SK-N-SH (cell line): Measurements from ENCODE around the gene RPL29. TPM values are rescaled to one million over a fixed set of nuclear protein-coding genes. Genes with fewer than 3 reads are reported as not detected.

Experiments
- CTCF ChIA-PET: fragments of 300-600, 350-600 bp; formaldehyde crosslinking; extraction: SDS; loops from one replicate; lab custom pipeline; 2021; lab: Yijun Ruan, JAX
- POLR2A ChIA-PET: fragments of 350-600 bp; sonication (Branson Sonifier 250); formaldehyde crosslinking; extraction: SDS; loops from one replicate; lab custom pipeline; 2020; ENCODE audit warnings: antibody characterized with exemption, inconsistent platforms; lab: Yijun Ruan, JAX
- DNase-seq: peaks from one replicate; pipeline ENCODE4 v3.0.0; 2012
- H2AFZ ChIP-seq: fragments of 200-600 bp; sonication (generic); 2 replicates; pipeline ENCODE4 v1.8.1; 2016; ENCODE audit warnings: antibody characterized with exemption, mild to moderate bottlenecking, low read depth
- H3F3A ChIP-seq: fragments of 200-600 bp; sonication (generic); replicated peaks from 2 replicates; pipeline ENCODE3; 2016; ENCODE audit warnings: antibody characterized with exemption, mild to moderate bottlenecking; ENCODE audit not compliant: insufficient read depth
- H3K27ac ChIP-seq, 2 experiments: fragments of 200-500 bp in 1 of 2; fragments of 200-600 bp in 1 of 2; sonication (Bioruptor generic) in 1 of 2; sonication (generic), shearing (Covaris generic) in 1 of 2; 2 replicates each; pipeline versions ENCODE4 v1.5.1 to v1.6.1; 2014 to 2016; ENCODE audit warnings: low read depth in 2 of 2, inconsistent platforms in 1 of 2, low read length in 1 of 2, mild to moderate bottlenecking in 1 of 2, mixed read lengths in 1 of 2
- H3K27me3 ChIP-seq: fragments of 200-600 bp; sonication (generic), shearing (Covaris generic); 2 replicates; pipeline ENCODE4 v1.6.1; 2016; ENCODE audit warnings: mixed run types; ENCODE audit not compliant: insufficient read depth
- H3K36me3 ChIP-seq, 2 experiments: fragments of 200-500 bp in 1 of 2; fragments of 200-600 bp in 1 of 2; sonication (Bioruptor generic) in 1 of 2; sonication (generic) in 1 of 2; replicated peaks in 1 of 2; 2 replicates each; pipeline versions ENCODE3 to v1.5.1; 2014 to 2016; ENCODE audit warnings: low read length in 1 of 2, mild to moderate bottlenecking in 1 of 2; ENCODE audit not compliant: insufficient read depth in 2 of 2, control insufficient read depth in 1 of 2
- H3K4me1 ChIP-seq, 2 experiments: fragments of 200-500 bp in 1 of 2; fragments of 200-600 bp in 1 of 2; sonication (Bioruptor generic) in 1 of 2; sonication (generic), shearing (Covaris generic) in 1 of 2; 2 replicates each; pipeline versions ENCODE4 v1.5.1 to v1.6.1; 2014 to 2016; ENCODE audit warnings: low read depth in 1 of 2, low read length in 1 of 2, mixed run types in 1 of 2; ENCODE audit not compliant: insufficient read depth in 2 of 2, control insufficient read depth in 1 of 2
- H3K4me2 ChIP-seq: fragments of 200-600 bp; sonication (generic), shearing (Covaris generic); 2 replicates; pipeline ENCODE4 v1.6.1; 2017; ENCODE audit warnings: mixed run types
- H3K4me3 ChIP-seq, 2 experiments: fragments of 200-500 bp in 1 of 2; fragments of 200-600 bp in 1 of 2; sonication (Bioruptor generic) in 1 of 2; sonication (generic), shearing (Covaris generic) in 1 of 2; 2 replicates each; pipeline versions ENCODE4 v1.5.1 to v1.8.1; 2014 to 2016; ENCODE audit warnings: low read depth in 2 of 2, inconsistent platforms in 1 of 2, low read length in 1 of 2, mild to moderate bottlenecking in 1 of 2, mixed read lengths in 1 of 2, moderate library complexity in 1 of 2
- H3K79me2 ChIP-seq: fragments of 200-600 bp; sonication (generic); 2 replicates; pipeline ENCODE4 v1.8.1; 2017; ENCODE audit warnings: mild to moderate bottlenecking; ENCODE audit not compliant: insufficient read depth
- H3K9ac ChIP-seq: fragments of 200-600 bp; sonication (generic); 2 replicates; pipeline ENCODE4 v1.6.1; 2017; ENCODE audit warnings: mixed run types
- H3K9me2 ChIP-seq: fragments of 200-600 bp; sonication (generic); 2 replicates; pipeline ENCODE4 v1.6.1; 2017; ENCODE audit warnings: mixed run types
- H3K9me3 ChIP-seq: fragments of 200-600 bp; sonication (generic); 2 replicates; pipeline ENCODE4 v1.6.1; 2017; ENCODE audit warnings: mixed run types, mild to moderate bottlenecking, moderate library complexity
- H4K20me1 ChIP-seq: fragments of 200-600 bp; sonication (generic); 2 replicates; pipeline ENCODE4 v1.6.1; 2017; ENCODE audit warnings: mild to moderate bottlenecking, mixed run types; ENCODE audit not compliant: insufficient read depth
- EZH2phosphoT487 ChIP-seq: fragments of 200-600 bp; sonication (generic); IDR thresholded peaks from 2 replicates; pipeline ENCODE4 v1.6.1; 2017; ENCODE audit warnings: low read depth, mixed run types, mild to moderate bottlenecking, antibody characterized with exemption, moderate library complexity, borderline replicate concordance
- JUND ChIP-seq: IDR thresholded peaks from 2 replicates; pipeline ENCODE4 v1.4.0; 2012
- RCOR1 ChIP-seq: fragments of 150-350 bp; IDR thresholded peaks from 2 replicates; pipeline ENCODE4 v1.6.1; 2017; ENCODE audit warnings: antibody characterized with exemption, low read length
- TAF1 ChIP-seq: IDR thresholded peaks from 2 replicates; pipeline ENCODE4 v1.6.1; 2012; ENCODE audit warnings: low read depth, mild to moderate bottlenecking, low read length, moderate library complexity, borderline replicate concordance
- USF2 ChIP-seq: fragments of 150-350 bp; IDR thresholded peaks from 2 replicates; pipeline ENCODE4 v1.6.1; 2017; ENCODE audit warnings: antibody characterized with exemption, low read length, low read depth, borderline replicate concordance
- WGBS: methylation state at CpG from one replicate; pipeline ENCODE4 v1.1.6; 2017; ENCODE audit warnings: low lambda C conversion rate; 5-methylcytosine and 5-hydroxymethylcytosine counted together
- polyA plus RNA-seq, 3 experiments: library from polyadenylated mRNA; depleted of rRNA; stranded (reverse); fragments of >200 nt; gene quantifications; 2 replicates each; pipeline ENCODE4 v1.2.3, GENCODE V29; 2012
- TF ChIP-seq, protein P1 (sequence below): IDR thresholded peaks from 2 replicates; pipeline ENCODE4 v1.6.1; 2012; ENCODE audit warnings: mild to moderate bottlenecking, low read depth, low read length, moderate library complexity

The RPL29 gene
- polyA plus RNA-seq, 1 of the 3 experiments (the other 2 are of a cell fraction), result 3,173 TPM

- no peak overlapping the region for H3K4me3 ChIP-seq
- H3F3A ChIP-seq, result peaks cover 3% of the 10 kb centered on the region
- H3K36me3 ChIP-seq, result peaks cover 5 to 42% of the 10 kb centered on the region in 2 experiments
- CTCF ChIA-PET, result interaction anchor here (1.0 to 10.7 kb wide), 5 partner anchors 11 to 150 kb away, joined by 3 to 84 read pairs (median 4); partner anchors contain the start of genes ABHD14A and ABHD14B
- no peak overlapping the region for H2AFZ ChIP-seq
- H4K20me1 ChIP-seq, result 0 out of 2 replicates have a peak, but pooled peaks cover 4% of the 10 kb centered on the region
- no peak overlapping the region for H3K9ac ChIP-seq
- no peaks in the 10 kb centered on the region for H3K27me3 ChIP-seq
- H3K27ac ChIP-seq, result no peak overlapping the region
- POLR2A ChIA-PET, result no interaction called here
- TF ChIP-seq RCOR1 (no peak), TAF1 (no peak), USF2 (no peak)
- TF ChIP-seq, protein P1, sequence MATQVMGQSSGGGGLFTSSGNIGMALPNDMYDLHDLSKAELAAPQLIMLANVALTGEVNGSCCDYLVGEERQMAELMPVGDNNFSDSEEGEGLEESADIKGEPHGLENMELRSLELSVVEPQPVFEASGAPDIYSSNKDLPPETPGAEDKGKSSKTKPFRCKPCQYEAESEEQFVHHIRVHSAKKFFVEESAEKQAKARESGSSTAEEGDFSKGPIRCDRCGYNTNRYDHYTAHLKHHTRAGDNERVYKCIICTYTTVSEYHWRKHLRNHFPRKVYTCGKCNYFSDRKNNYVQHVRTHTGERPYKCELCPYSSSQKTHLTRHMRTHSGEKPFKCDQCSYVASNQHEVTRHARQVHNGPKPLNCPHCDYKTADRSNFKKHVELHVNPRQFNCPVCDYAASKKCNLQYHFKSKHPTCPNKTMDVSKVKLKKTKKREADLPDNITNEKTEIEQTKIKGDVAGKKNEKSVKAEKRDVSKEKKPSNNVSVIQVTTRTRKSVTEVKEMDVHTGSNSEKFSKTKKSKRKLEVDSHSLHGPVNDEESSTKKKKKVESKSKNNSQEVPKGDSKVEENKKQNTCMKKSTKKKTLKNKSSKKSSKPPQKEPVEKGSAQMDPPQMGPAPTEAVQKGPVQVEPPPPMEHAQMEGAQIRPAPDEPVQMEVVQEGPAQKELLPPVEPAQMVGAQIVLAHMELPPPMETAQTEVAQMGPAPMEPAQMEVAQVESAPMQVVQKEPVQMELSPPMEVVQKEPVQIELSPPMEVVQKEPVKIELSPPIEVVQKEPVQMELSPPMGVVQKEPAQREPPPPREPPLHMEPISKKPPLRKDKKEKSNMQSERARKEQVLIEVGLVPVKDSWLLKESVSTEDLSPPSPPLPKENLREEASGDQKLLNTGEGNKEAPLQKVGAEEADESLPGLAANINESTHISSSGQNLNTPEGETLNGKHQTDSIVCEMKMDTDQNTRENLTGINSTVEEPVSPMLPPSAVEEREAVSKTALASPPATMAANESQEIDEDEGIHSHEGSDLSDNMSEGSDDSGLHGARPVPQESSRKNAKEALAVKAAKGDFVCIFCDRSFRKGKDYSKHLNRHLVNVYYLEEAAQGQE, result no peak
- WGBS, result 96% methylated on average over 17 of the region's 20 CpGs
- H3K9me3 ChIP-seq, result no peaks in the 10 kb centered on the region
- no peak for DNase-seq
- no peak overlapping the region for H3K4me2 ChIP-seq
- 0 out of 2 replicates have a peak, but pooled peaks cover 4% of the 10 kb centered on the region for H3K79me2 ChIP-seq
- no peaks in the 10 kb centered on the region for H3K9me2 ChIP-seq
- peaks cover 1 to 16% of the 10 kb centered on the region in 2 experiments; a peak in 2 of 4 replicates for H3K4me1 ChIP-seq
Measured at GRCh38 chr3:51958603-51959521, 36.8 kb downstream of the RPL29 start.

DNA sequence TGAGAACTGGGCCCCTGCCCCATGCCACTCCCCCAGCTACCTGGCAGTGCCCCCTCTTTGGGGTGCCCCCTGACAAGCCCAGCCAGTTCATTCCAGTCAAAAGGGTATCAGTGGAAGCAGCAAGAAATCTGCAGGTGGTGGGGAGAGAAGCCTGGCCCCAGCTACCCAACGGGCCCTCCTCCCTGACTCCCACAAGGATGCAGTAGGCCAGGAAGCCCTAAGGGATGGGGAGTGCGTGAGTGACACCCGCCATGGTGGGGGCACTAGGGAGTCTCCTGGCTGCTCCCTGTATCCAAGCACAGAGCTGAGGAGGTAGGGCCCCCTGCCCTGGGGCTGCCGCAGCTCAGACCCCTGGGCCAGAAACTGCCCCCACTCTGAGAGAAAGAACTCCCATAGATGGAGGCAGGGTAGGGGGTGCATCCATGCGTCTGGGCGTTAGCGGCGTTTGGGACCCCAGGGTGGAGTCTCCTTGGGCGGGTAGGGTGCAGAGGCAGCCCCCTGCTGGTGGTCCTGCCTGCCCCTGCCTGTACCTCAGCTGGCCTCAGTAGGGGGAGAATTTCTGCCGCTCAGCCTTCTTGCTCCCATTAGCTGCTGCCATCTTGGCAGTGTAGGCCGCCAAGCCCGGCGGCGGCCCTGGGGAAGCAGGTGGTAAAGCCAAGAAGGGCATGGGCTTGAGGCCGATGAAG is 38.0 kb downstream of the RPL29 start:
- no peaks in the 10 kb centered on the region for H4K20me1 ChIP-seq
- no peak overlapping the region for H3K4me2 ChIP-seq
- H3K9me2 ChIP-seq, result no peaks in the 10 kb centered on the region
- no peak overlapping the region for H3K9ac ChIP-seq
- peaks cover 12% of the 10 kb centered on the region for H3F3A ChIP-seq
- no peaks in the 10 kb centered on the region for H3K27me3 ChIP-seq
- H2AFZ ChIP-seq, result no peak overlapping the region
- 0 out of 2 replicates have a peak, but pooled peaks cover under 1% of the 10 kb centered on the region for H3K79me2 ChIP-seq
- ChIA-PET CTCF (interaction anchor here (0.8 to 10.7 kb wide), 12 partner anchors 9 to 151 kb away, joined by 3 to 84 read pairs (median 6); partner anchors contain the start of genes ABHD14A, ABHD14B, PCBP4 and RRP9), POLR2A (interaction anchor here (1.0 to 1.3 kb wide), 2 partner anchors 15 to 16 kb away, joined by 3 to 7 read pairs; partner anchors contain the start of genes ABHD14B and PARP3)
- no peak for DNase-seq
- H3K27ac ChIP-seq, result no peak overlapping the region
- no peaks in the 10 kb centered on the region for H3K9me3 ChIP-seq
- WGBS, result 97% methylated on average over 6 of the region's 15 CpGs
- H3K4me3 ChIP-seq, result no peak overlapping the region; a peak in 1 of 4 replicates
- TF ChIP-seq EZH2phosphoT487 (no peak), JUND (no peak)
- TF ChIP-seq, all 33 proteins: peak for 0
- Histone ChIP-seq H3K4me1 (peaks cover 4 to 12% of the 10 kb centered on the region in 2 experiments; a peak in 2 of 4 replicates), H3K36me3 (peaks cover 5 to 42% of the 10 kb centered on the region in 2 experiments)
